DMS153 (cell line): Measurements from ENCODE around the gene METTL22.
A peak's percentile ranks its signal among the peaks of the same experiment; 100 is the strongest.
"Not testable (repeated sequence)": the region's sequence is repeated elsewhere in the genome, so short reads cannot be mapped to it uniquely, and the experiment has no call there.

ENCODE experiments used
- DNase-seq: peaks from one replicate; lab custom pipeline; 2025; lab: John Stamatoyannopoulos, UW

METTL22 gene

GRCh38 chr16:8632675-8633182 lies 11.2 kb downstream of the METTL22 start:
- DNase-seq, result no peak

GRCh38 chr16:8634991-8635736 lies 13.7 kb downstream of the METTL22 start:
- DNase-seq, result no peak

- DNase-seq, result no peak
Measured at GRCh38 chr16:8639694-8640093, 18.2 kb downstream of the METTL22 start.

GRCh38 chr16:8641671-8642070 lies 20.2 kb downstream of the METTL22 start:
- no peak for DNase-seq

GRCh38 chr16:8642146-8642545 lies 20.6 kb downstream of the METTL22 start:
- no peak for DNase-seq

GRCh38 chr16:8644211-8645140 lies 23.0 kb downstream of the METTL22 start:
- DNase-seq, result no peak

- no peak for DNase-seq
Measured at GRCh38 chr16:8645141-8645521, 23.6 kb downstream of the METTL22 start.

- DNase-seq, result no peak
Measured at GRCh38 chr16:8645831-8646230, 24.3 kb downstream of the METTL22 start.

GRCh38 chr16:8646326-8647053 lies 25.0 kb downstream of the METTL22 start:
- DNase-seq, result no peak

- no peak for DNase-seq
Measured at GRCh38 chr16:8647721-8648318, 26.3 kb downstream of the METTL22 start.

GRCh38 chr16:8648877-8649276 lies 27.4 kb downstream of the METTL22 start:
- no peak for DNase-seq

GRCh38 chr16:8649829-8650554 lies 28.5 kb downstream of the METTL22 start:
- DNase-seq, result no peak

GRCh38 chr16:8651958-8652357 lies 30.5 kb downstream of the METTL22 start:
- not testable (repeated sequence) for DNase-seq

GRCh38 chr16:8655184-8655717 lies 33.8 kb downstream of the METTL22 start:
- no peak for DNase-seq

- no peak for DNase-seq
Measured at GRCh38 chr16:8656376-8656775, 34.9 kb downstream of the METTL22 start.

- DNase-seq, result peak; percentile 36
Measured at GRCh38 chr16:8660841-8661301, 39.4 kb downstream of the METTL22 start.

GRCh38 chr16:8661703-8662102 lies 40.2 kb downstream of the METTL22 start:
- no peak for DNase-seq

GRCh38 chr16:8663192-8664089 lies 41.9 kb downstream of the METTL22 start:
- DNase-seq, result no peak

GRCh38 chr16:8665529-8665928 lies 44.0 kb downstream of the METTL22 start:
- no peak for DNase-seq

GRCh38 chr16:8667492-8667891 lies 46.0 kb downstream of the METTL22 start:
- no peak for DNase-seq
